HEK293 (cell line): Measurements from ENCODE around the gene ARIH2.

Source experiments
- GLI2 ChIP-seq: fragments of 450-650 bp; formaldehyde crosslinking; IDR thresholded peaks from 2 replicates; pipeline ENCODE4; 2017; ENCODE audit warnings: missing biosample characterization, missing genetic modification characterization, low read depth, borderline replicate concordance
- HIC1 ChIP-seq: fragments of 450-650 bp; formaldehyde crosslinking; IDR thresholded peaks from 2 replicates; pipeline ENCODE4 v1.5.1; 2016; ENCODE audit warnings: missing biosample characterization, missing genetic modification characterization
- PRDM1 ChIP-seq: fragments of 450-650 bp; formaldehyde crosslinking; IDR thresholded peaks from 2 replicates; pipeline ENCODE4; 2016; ENCODE audit warnings: missing biosample characterization, missing genetic modification characterization
- REST ChIP-seq: fragments of 450-650 bp; formaldehyde crosslinking; IDR thresholded peaks from 2 replicates; pipeline ENCODE4 v1.5.1; 2016; ENCODE audit warnings: missing biosample characterization, missing genetic modification characterization
- SP3 ChIP-seq: fragments of 450-650 bp; formaldehyde crosslinking; IDR thresholded peaks from 2 replicates; pipeline ENCODE4 v1.5.1; 2016; ENCODE audit warnings: missing biosample characterization, missing genetic modification characterization
- SP7 ChIP-seq: fragments of 450-650 bp; formaldehyde crosslinking; IDR thresholded peaks from 2 replicates; pipeline ENCODE4 v1.5.1; 2016; ENCODE audit warnings: missing biosample characterization, missing genetic modification characterization
- TCF7L2 ChIP-seq: IDR thresholded peaks from 2 replicates; pipeline ENCODE4 v1.6.1; 2011; ENCODE audit warnings: low read depth, mild to moderate bottlenecking, inconsistent platforms, low read length, moderate library complexity, borderline replicate concordance
- ZFP41 ChIP-seq: fragments of 450-650 bp; formaldehyde crosslinking; IDR thresholded peaks from 2 replicates; pipeline ENCODE4 v1.5.1; 2016; ENCODE audit warnings: missing biosample characterization, missing genetic modification characterization, borderline replicate concordance
- ZNF114 ChIP-seq: fragments of 450-650 bp; formaldehyde crosslinking; IDR thresholded peaks from 2 replicates; pipeline ENCODE4 v1.5.0; 2017; ENCODE audit warnings: missing biosample characterization, missing genetic modification characterization
- ZNF138 ChIP-seq: fragments of 450-650 bp; formaldehyde crosslinking; IDR thresholded peaks from 2 replicates; pipeline ENCODE4 v1.5.1; 2016; ENCODE audit warnings: missing biosample characterization, missing genetic modification characterization, borderline replicate concordance
- ZNF175 ChIP-seq: fragments of 450-650 bp; formaldehyde crosslinking; IDR thresholded peaks from 2 replicates; pipeline ENCODE4 v1.5.1; 2016; ENCODE audit warnings: missing biosample characterization, missing genetic modification characterization
- ZNF19 ChIP-seq: fragments of 450-650 bp; formaldehyde crosslinking; IDR thresholded peaks from 2 replicates; pipeline ENCODE4; 2016; ENCODE audit warnings: missing biosample characterization, missing genetic modification characterization, low read depth
- ZNF239 ChIP-seq: fragments of 450-650 bp; formaldehyde crosslinking; IDR thresholded peaks from 2 replicates; pipeline ENCODE4 v1.5.1; 2016; ENCODE audit warnings: missing biosample characterization, missing genetic modification characterization
- ZNF266 ChIP-seq: fragments of 450-650 bp; formaldehyde crosslinking; IDR thresholded peaks from 2 replicates; pipeline ENCODE4 v1.5.1; 2016; ENCODE audit warnings: missing biosample characterization, missing genetic modification characterization, low read depth
- ZNF335 ChIP-seq: fragments of 450-650 bp; formaldehyde crosslinking; conservative IDR thresholded peaks from 2 replicates; pipeline ENCODE4 v1.5.1; 2016; ENCODE audit warnings: missing biosample characterization, missing genetic modification characterization
- ZNF341 ChIP-seq: fragments of 450-650 bp; formaldehyde crosslinking; IDR thresholded peaks from 2 replicates; pipeline ENCODE4; 2016; ENCODE audit warnings: low read depth, missing biosample characterization, missing genetic modification characterization
- ZNF391 ChIP-seq: fragments of 450-650 bp; formaldehyde crosslinking; IDR thresholded peaks from 2 replicates; pipeline ENCODE4 v1.5.1; 2016; ENCODE audit warnings: low read depth, missing biosample characterization, missing genetic modification characterization, borderline replicate concordance
- ZNF596 ChIP-seq: fragments of 450-650 bp; IDR thresholded peaks from 2 replicates; pipeline ENCODE4 v1.5.0; 2018; ENCODE audit warnings: missing biosample characterization, mild to moderate bottlenecking, missing genetic modification characterization, moderate library complexity
- ZNF600 ChIP-seq: fragments of 450-650 bp; formaldehyde crosslinking; IDR thresholded peaks from 2 replicates; pipeline ENCODE4 v1.5.1; 2016; ENCODE audit warnings: missing biosample characterization, missing genetic modification characterization
- ZNF610 ChIP-seq: fragments of 450-650 bp; formaldehyde crosslinking; IDR thresholded peaks from 2 replicates; pipeline ENCODE4 v1.5.1; 2016; ENCODE audit warnings: missing biosample characterization, missing genetic modification characterization, borderline replicate concordance
- ZNF623 ChIP-seq: fragments of 450-650 bp; formaldehyde crosslinking; IDR thresholded peaks from 2 replicates; pipeline ENCODE4 v1.5.1; 2016; ENCODE audit warnings: missing biosample characterization, missing genetic modification characterization
- ZSCAN23 ChIP-seq: fragments of 450-650 bp; formaldehyde crosslinking; IDR thresholded peaks from 2 replicates; pipeline ENCODE4 v1.5.1; 2016; ENCODE audit warnings: missing biosample characterization, missing genetic modification characterization
- TF ChIP-seq, protein P1 (sequence below): fragments of 450-650 bp; formaldehyde crosslinking; IDR thresholded peaks from 2 replicates; pipeline ENCODE4 v1.5.1; 2017; ENCODE audit warnings: missing biosample characterization, missing genetic modification characterization
- TF ChIP-seq, protein P2 (sequence below): fragments of 450-650 bp; formaldehyde crosslinking; IDR thresholded peaks from 2 replicates; pipeline ENCODE4 v1.5.1; 2016; ENCODE audit warnings: missing biosample characterization, missing genetic modification characterization
- TF ChIP-seq, protein P3 (sequence below): fragments of 450-650 bp; formaldehyde crosslinking; IDR thresholded peaks from 2 replicates; pipeline ENCODE4 v1.5.1; 2016; ENCODE audit warnings: missing biosample characterization, missing genetic modification characterization
- TF ChIP-seq, protein P4 (sequence below): fragments of 450-650 bp; formaldehyde crosslinking; IDR thresholded peaks from 2 replicates; pipeline ENCODE4 v1.5.1; 2016; ENCODE audit warnings: missing biosample characterization, missing genetic modification characterization
- TF ChIP-seq, protein P5 (sequence below): fragments of 450-650 bp; formaldehyde crosslinking; IDR thresholded peaks from 2 replicates; pipeline ENCODE4 v1.5.1; 2016; ENCODE audit warnings: missing biosample characterization, missing genetic modification characterization

ARIH2 gene

GRCh38 chr3:48898383-48899234 is 20.0 kb upstream of the ARIH2 start, which contains the start of gene SLC25A20 (continued):
- TF ChIP-seq ZNF623 (tag by site-specific recombination) (no peak), ZNF266 (tag by site-specific recombination) (no peak), ZNF341 (tag by site-specific recombination) (no peak), ZNF19 (no peak), ZNF335 (peak; percentile 91), HIC1 (tag by site-specific recombination) (peak; percentile 98), ZFP41 (tag by site-specific recombination) (no peak), ZNF175 (tag by site-specific recombination) (no peak), GLI2 (tag by site-specific recombination) (no peak), ZNF239 (tag by site-specific recombination) (no peak), SP3 (tag by site-specific recombination) (peak; percentile 86), PRDM1 (tag by site-specific recombination) (no peak), ZNF600 (tag by site-specific recombination) (peak; percentile 84), ZNF596 (no peak), ZNF138 (no peak), ZNF610 (tag by site-specific recombination) (no peak), ZSCAN23 (tag by site-specific recombination) (no peak), SP7 (tag by site-specific recombination) (peak; percentile 44; the same call in 1 of the 2 replicates), REST (no peak), TCF7L2 (no peak), ZNF114 (no peak), ZNF391 (tag by site-specific recombination) (no peak)
- TF ChIP-seq, protein P1, sequence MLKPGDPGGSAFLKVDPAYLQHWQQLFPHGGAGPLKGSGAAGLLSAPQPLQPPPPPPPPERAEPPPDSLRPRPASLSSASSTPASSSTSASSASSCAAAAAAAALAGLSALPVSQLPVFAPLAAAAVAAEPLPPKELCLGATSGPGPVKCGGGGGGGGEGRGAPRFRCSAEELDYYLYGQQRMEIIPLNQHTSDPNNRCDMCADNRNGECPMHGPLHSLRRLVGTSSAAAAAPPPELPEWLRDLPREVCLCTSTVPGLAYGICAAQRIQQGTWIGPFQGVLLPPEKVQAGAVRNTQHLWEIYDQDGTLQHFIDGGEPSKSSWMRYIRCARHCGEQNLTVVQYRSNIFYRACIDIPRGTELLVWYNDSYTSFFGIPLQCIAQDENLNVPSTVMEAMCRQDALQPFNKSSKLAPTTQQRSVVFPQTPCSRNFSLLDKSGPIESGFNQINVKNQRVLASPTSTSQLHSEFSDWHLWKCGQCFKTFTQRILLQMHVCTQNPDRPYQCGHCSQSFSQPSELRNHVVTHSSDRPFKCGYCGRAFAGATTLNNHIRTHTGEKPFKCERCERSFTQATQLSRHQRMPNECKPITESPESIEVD = no peak
- TF ChIP-seq, protein P2, sequence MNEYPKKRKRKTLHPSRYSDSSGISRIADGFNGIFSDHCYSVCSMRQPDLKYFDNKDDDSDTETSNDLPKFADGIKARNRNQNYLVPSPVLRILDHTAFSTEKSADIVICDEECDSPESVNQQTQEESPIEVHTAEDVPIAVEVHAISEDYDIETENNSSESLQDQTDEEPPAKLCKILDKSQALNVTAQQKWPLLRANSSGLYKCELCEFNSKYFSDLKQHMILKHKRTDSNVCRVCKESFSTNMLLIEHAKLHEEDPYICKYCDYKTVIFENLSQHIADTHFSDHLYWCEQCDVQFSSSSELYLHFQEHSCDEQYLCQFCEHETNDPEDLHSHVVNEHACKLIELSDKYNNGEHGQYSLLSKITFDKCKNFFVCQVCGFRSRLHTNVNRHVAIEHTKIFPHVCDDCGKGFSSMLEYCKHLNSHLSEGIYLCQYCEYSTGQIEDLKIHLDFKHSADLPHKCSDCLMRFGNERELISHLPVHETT = no peak
- TF ChIP-seq, protein P3, sequence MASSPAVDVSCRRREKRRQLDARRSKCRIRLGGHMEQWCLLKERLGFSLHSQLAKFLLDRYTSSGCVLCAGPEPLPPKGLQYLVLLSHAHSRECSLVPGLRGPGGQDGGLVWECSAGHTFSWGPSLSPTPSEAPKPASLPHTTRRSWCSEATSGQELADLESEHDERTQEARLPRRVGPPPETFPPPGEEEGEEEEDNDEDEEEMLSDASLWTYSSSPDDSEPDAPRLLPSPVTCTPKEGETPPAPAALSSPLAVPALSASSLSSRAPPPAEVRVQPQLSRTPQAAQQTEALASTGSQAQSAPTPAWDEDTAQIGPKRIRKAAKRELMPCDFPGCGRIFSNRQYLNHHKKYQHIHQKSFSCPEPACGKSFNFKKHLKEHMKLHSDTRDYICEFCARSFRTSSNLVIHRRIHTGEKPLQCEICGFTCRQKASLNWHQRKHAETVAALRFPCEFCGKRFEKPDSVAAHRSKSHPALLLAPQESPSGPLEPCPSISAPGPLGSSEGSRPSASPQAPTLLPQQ = peak; percentile 18; the same call in 1 of the 2 replicates
- TF ChIP-seq, protein P4, sequence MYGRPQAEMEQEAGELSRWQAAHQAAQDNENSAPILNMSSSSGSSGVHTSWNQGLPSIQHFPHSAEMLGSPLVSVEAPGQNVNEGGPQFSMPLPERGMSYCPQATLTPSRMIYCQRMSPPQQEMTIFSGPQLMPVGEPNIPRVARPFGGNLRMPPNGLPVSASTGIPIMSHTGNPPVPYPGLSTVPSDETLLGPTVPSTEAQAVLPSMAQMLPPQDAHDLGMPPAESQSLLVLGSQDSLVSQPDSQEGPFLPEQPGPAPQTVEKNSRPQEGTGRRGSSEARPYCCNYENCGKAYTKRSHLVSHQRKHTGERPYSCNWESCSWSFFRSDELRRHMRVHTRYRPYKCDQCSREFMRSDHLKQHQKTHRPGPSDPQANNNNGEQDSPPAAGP = no peak; the same call in 1 of the 2 replicates
- TF ChIP-seq, protein P5, sequence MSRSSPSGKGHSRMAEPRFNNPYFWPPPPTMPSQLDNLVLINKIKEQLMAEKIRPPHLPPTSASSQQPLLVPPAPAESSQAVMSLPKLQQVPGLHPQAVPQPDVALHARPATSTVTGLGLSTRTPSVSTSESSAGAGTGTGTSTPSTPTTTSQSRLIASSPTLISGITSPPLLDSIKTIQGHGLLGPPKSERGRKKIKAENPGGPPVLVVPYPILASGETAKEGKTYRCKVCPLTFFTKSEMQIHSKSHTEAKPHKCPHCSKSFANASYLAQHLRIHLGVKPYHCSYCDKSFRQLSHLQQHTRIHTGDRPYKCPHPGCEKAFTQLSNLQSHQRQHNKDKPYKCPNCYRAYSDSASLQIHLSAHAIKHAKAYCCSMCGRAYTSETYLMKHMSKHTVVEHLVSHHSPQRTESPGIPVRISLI (tag by site-specific recombination) = no peak
